NK-92 (cell line): ENCODE results near the gene SLC25A28.
"Not testable (repeated sequence)": the region's sequence is repeated elsewhere in the genome, so short reads cannot be mapped to it uniquely, and the experiment has no call there.

Experiments
- DNase-seq: peaks from one replicate; lab custom pipeline; 2025; ENCODE audit not compliant: unreplicated experiment; lab: John Stamatoyannopoulos, UW

Gene SLC25A28

DNA sequence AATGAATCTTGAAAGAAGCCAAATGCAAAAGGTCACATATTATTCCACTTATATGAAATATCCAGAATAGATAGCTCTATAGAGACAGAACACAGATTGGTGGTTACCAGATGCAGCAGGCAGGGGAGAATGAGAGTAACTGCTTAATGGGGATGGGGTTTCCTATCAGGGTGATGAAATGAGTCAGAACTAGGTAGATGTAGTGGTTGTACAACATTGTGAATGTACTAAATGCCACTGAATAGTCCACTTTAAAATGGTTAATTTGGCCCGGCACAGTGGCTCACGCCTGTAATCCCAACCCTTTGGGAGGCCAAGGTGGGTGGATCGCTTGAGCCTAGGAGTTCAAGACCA lies 9.4 kb upstream of the SLC25A28 start:
- no peak for DNase-seq

DNA sequence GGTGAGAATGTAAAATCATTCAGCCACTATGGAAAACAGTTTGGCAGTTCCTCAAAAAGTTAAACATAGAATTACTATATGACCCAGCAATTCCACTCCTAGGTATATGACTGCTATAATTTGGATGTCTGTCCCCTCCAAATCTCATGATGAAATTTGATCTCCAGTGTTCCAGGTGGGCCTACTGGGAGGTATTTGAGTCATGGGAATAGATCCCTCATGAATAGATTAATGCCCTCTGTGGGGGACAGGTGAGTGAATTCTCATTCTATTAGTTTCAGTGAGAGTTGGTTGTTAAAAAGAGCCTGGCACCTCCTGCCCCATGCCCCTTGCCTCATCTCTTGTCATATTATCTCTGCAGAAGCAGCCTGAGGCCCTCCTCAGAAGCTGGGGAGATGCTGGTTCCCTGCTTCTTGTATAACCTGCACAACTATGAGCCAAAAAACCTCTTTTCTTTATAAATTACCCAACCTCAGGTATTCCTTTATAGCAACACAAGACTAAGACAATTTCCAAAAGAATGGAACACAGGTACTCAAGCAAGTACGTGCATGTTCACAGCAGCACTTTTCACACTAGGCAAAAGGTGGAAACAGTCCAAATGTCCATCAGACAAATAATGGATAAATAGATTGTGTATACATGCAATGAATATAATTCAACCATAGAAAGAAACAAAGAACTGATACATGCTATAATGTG lies 8.8 kb upstream of the SLC25A28 start:
- DNase-seq = no peak

DNA sequence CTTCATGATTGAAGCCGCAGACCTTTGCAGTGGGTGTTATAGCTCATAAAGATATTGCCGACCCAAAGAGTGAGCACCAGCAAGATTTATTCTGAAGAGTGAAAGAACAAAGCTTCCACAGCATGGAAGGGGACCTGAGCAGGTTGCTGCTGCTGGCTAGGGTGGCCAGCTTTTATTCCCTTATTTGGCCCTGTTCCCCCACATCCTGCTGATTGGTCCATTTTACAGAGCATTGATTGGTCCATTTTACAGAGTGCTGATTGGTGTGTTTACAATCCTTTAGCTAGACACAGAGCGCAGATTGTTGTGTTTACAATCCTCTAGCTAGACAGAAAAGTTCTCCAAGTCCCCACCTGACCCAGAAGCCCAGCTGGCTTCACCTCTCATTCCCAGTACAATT lies 4.9 kb upstream of the SLC25A28 start:
- not testable (repeated sequence) for DNase-seq

DNA sequence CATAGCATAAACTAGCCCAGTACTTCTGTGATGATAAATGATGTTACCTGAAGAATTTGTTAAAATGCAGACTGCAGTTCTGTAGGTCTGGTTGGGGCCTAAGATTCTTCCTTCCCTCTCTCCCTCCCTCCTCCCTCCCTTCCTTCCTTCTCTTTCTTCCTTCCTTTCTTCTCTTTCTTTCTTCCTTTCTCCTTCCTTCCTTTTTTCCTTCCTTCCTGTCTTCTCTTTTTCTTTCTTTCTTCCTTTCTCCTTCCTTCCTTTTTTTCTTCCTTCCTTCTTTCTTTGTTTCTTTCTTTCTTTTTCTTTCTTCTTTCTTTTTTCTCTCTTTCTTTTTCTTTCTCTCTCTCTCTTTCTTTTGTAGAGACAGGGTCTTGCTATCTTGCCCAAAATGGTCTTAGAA lies 3.7 kb upstream of the SLC25A28 start:
- no peak for DNase-seq

DNA sequence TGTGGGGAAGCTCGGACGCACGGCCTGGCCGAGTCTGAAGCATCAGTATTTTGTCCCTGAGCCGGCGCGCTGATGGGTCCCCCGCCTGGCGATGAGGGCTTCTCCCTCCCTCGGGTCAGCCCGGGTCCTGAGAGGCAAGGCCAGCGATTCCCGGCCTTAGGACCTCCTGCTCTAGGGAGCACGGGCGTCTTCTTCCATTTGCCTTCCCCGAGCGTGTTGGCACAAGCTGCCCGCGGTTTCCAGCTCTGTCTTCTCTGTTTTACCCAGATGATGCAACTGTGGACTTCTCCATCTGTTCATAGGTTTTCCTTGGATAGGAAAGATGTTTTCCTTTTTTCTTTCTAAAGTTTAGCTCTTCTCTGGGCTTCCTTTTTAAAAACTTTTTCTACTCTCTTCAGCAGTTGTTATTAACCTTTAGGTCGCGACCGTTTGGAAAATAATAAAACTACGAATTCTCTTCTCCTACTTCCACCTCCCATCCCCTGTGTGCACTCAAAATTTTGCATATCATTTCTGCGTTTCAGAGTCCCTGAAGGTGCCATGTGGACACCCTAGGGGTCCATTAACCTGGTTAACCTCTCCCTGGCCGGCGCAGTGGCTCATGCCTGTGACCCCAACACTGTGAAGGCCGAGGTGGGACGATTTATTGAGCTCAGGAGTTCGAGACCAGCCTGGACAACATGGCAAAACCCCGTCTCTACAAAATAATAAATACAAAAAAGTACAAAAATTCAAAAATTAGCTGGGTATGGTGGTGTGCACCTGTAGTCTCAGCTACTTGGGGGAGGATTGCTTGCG lies 1.4 kb upstream of the SLC25A28 start:
- no peak for DNase-seq

DNA sequence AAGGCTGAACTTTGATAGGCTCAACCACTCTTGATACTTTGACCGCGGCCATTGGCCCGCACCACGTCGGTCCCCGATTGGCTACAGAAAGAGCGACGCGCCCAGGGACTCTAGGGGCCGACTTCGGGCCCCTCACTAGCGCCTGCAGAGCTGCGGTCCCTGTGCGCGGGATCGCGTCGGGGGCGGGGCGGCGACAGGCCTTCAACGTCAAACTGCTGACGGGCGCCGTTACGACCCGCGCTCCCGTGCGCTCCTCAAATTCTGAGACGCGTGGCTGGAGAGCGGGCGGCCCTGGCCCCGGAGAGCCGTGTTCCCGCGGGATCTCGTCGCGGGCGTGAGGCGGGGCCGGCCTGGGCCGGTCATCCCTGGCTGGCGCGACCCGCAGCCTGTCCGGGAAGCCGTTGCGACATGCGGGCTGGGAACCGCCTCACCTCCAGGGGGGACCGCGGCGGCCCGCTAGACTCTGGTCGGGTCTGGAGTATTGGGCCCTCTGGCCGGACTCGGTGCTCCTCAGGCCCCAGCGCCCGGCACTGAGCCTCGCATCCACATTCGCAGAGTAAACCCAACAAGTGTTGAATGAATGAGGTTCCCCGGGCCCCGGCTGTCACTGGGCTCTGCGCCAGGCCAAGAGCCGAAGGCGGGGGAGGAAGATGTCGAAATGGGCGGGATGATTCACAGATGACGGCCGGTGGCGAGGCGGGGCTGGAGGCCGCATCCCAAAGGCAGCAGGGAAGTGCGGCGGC lies 643 bp upstream of the SLC25A28 start:
- peak; percentile 90 for DNase-seq

DNA sequence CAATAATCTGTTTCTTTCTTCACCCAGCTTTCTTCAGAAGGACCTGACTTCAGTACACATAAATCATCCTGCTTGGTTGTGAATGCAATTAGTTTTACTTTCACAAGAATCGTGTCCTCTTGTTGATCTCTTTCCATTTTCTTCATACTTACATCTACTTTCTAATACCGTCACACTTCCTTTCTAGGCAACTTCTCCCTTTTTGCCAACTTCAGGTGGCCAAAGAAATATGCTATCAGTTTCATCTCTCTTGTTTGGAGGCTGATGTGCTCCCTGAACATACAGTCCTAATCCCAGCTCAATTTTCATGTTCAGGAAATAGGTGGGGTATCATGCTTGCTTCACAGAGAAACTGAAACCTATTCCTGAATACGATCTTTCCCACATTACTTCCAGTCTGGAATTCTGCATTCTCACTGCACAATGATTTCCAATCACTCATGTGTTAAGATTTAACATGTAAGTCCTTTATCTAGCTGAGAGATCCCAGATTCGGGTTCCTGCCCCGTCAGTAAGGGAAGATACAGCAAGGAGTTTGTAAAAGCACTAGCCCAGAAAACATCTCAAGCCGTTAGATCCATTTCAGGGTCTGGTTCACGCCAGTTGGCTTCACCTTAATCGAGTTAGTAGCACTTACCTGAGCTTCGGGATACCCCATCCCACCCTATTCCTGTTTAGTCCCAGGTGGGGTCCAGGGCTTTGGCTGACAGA lies 994 bp downstream of the SLC25A28 start:
- no peak for DNase-seq

DNA sequence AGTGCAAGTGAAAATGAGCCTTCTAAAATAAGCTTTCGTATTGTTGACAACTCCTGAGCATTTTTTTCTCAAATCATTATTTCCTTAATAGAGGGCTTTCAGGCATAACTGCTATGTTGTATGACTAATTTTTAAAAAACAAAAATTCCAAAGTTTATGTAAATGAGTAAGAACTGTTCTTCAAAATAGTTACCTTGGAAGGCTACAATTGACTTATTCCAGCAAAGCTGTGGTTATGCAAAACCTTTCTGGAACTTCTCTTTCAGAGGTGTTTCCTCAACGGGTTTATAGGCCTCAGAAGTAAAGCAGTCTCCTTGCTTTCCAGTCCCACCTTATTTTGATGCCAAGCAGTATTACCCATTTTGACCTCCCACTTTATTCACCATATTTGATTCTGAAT lies 2.5 kb downstream of the SLC25A28 start:
- no peak for DNase-seq

DNA sequence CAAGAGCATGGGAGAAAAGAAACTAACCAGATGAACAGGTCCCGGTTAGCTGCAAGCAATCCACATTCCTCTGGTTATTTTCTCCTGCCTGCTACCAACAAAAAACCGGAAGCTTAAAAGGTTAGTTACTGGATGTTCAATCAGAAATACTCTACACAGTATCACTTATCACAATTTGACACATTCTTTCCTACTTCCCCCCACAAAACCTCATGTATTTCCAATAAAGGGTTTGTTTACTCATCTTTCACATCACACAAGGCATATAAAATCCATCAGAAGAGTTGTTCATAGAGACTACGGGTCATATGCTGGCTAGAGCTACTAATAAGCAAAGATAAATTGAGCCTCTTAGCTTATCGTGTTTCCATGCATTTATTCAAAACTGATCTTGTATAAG lies 4.8 kb downstream of the SLC25A28 start:
- DNase-seq = no peak

DNA sequence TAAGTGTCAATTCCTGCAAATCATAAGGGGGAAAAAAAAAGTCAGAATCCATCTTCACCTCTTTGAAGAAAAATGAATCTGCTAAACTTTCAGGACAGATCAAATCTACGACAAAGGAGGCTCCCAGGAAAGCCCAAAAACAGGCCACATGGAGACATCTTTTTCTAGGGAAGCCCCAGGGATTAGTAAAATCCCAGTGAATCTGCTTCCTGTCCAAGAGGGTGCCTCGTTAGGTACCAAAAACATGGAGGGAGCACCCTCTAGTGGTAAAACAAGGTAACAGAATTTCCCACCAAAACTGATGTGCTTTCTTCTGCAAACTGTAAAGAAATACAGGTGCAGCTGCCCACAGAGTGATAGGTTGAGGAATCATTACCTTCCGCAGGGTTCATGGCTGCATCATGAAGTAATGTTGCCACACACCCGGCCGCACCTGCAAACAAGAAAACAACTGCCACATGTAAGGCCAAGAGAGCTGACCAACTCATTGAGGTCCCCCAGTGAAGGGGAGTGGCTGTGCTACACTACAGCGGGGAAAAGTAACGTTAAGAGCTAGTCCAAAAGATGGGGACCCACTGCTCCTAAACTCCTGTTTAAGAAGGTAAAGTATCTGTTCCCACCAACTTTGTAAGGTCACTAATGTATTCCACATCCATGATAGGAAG lies 7.9 kb downstream of the SLC25A28 start:
- DNase-seq = no peak

DNA sequence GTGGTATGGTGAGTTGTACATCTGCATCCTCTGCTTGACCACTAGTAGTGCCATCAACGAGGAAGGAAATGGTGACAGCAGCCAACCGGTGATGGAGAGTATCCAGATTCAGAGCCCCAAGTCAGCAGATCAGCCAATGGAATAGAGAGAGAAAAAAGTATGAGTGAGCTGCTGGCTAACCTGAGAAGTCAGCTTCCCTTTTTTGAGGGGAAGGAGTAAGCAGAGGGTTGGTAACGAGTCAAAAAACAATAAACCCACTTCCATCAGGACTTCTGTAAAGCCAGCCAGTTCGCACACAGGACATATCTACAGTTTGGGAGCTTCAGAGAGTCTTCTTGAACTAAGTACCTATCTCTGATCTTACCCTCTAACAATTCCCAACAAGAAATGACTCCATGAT lies 8.9 kb downstream of the SLC25A28 start:
- no peak for DNase-seq

DNA sequence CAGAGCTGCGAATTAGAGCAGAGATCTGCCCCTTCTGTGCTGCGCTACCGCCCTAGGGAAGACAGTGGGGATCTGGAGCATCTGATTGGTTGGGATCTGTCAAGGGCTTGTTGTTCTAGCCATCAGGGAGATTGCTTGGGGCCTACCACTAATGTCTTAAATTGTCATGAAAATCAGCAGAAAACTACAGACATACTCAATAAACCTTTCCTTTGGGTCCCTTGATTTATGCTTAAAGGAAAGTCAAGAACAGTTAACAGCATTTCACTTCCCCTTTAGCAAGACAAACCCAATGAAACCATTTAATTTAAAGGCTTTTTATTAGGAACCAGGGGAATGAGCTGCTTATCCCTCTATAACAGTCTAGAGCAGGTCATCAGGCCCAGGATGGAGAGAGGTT lies 10.0 kb downstream of the SLC25A28 start:
- DNase-seq = no peak

DNA sequence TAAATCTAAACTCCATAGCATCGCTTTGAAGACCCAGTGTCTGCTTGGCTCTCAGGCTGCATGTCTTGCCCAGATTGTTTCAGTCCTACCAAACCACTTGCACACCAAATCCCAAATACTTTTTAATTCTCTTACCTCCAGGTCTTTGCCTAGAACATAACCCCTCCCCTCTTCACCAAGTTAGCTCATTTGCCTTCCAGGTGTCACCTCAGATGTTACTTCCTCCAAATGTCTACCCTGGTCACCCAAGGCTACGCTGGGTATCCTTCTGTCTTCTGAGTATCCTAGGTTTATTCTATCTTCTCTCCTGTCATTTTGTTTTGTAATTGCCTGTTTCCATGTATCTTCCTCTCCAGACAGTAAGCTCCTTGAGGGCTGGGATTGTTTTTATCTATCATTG lies 11.1 kb downstream of the SLC25A28 start:
- DNase-seq = no peak

DNA sequence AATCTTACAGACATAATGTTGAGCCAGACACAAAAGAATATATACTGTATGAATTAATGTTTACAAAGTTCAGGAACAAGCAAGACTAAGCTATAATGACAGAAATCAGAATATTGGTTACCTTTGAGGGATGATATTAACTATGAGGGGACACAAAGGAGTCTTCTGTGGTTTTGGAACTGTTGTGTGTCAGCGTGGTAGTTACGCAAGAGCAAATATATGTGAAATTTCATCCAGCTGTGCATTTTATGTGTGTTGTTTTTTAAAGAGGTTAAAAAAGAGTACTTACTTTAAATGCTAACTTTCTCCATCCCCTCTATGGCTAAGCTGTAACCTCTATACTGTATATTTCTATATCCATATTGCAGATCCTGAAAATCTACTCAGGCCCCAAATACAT lies 14.9 kb downstream of the SLC25A28 start:
- no peak for DNase-seq

DNA sequence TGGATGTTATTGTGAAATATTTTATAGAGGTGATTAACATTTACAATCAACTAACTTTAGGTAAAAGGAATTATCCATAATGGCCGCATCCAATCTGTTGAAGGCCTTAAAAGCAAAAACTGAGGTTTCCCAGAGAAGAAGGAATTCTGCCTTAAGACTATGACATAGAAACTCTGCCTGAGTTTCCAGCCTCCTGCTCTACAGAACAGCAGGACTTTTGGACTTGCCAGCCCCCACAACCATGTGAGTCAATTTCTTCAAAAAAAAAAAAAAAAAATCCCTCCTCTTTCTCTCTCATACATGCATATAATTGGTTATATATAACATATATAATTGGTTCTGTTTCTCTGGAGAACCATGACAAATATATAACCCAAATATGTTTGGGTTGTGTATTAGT lies 15.4 kb downstream of the SLC25A28 start:
- no peak for DNase-seq

DNA sequence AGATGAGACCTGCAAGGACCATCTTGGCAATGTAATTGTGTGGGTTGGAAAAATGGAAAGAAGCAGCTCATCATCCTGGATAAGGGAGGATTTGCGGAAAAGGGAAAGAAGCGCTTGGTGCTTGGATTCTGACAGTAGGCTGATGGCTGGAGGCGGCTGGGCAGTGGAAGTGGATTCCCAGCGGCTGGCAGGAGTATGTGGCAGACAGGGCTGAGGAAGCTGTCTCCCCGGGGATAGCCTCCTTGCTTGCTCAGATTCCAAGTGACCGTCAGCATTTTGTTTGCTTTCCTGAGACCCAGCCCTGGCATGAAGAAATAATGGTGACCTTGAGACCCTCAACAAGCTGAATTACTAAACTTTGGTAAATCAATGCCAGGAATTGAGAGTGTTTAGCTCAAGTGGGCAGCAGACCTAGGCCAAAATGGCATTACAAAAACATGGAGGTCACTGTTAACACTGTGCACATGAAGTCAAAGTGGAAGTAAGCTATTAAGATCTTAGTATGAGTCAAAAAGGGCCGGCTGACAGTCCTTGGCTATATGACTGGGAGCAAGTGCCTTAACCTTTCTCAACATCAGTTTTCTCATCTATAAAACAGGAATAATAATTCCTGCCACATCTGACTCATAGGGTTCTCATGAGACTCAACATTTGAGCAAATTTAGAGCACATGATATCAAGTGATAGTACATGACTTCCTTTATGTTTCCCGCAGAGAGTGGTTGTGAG lies 21.3 kb downstream of the SLC25A28 start:
- no peak for DNase-seq

DNA sequence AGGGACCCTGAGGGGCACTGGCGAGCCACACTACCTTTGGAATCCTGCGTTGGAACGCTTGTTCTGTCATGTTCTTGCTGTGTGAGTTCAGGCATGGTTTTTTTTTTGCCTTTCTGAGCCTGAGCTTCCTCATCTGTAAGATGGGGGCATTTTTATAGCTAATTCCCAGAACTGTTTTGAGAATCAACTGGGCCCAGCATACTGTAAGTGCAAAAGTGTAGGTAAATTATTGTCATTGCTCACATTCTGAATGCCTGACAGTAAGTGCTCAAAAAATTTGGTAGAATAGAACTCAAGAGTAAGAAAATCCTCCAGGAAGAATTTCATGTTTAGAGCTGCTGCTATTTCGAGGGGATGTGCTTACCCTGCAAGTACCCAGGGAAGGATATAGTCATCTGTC lies 22.2 kb downstream of the SLC25A28 start:
- no peak for DNase-seq

DNA sequence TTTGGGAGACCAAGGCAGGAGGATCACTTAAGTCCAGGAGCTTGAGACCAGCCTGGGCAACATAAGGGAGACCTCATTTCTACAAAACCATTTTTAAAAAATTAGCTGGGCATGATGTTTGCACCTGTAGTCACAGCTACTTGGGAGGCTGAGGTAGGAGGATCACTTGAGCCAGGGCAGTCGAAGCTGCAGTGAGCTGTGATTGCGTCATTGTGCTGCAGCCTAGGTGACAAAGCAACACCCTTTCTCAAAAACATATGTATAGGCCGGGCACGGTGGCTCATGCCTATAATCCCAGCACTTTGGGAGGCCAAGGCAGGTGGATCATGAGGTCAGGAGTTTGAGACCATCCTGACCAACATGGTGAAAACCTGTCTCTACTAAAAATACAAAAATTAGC lies 23.5 kb downstream of the SLC25A28 start:
- DNase-seq = not testable (repeated sequence)

DNA sequence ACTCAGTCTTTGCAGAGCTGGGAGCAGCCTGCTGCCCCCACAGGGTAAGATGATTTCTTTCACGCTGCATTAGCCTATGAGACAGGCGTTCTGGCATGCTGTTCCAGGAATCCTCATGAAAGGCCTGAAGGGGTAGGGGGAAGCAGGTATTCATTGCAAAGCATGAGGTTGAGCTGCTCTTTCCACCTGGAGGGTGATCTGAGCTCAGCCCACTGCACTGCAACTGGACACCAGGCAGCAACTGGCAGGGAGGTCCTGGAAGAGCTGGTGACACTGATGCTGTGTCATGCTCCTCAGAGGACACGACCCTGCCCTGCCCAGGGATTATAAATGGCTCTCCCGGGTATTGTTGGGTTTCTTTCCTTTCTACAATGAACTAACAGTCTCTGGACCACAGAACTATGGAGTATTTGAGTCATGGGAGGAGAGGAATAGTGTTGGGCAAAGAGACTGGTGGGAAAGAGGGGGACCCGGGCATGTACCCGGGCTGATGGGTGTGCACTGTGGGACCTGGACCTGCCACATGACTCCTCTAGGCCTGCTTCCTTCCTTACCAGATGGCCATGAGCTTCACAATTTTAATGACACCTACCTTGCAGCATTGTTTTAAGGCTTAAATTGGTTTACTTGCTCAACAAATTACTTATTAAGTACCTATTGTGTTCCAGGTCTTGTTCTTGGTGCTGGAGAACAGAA lies 24.3 kb downstream of the SLC25A28 start:
- no peak for DNase-seq

DNA sequence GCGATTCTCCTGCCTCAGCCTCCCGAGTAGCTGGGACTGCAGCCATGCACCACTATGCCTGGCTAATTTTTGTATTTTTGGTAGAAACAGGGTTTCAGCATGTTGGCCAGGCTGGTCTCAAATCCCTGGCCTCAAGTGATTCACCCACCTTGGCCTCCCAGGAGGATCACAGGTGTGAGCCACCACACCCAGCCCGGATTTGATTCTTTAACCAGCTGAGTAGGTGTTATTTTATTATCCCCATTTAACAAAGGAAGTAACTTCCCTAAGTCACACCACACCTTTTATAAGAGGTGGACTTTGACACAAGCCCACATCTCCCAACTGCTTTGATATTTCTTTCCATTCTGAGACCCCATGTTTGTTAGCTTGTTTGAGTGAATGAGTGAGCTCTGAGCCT lies 25.0 kb downstream of the SLC25A28 start:
- DNase-seq = no peak
